H9 (cell line): ENCODE measurements around the gene CUEDC1. TPM values are rescaled to one million over a fixed set of nuclear protein-coding genes. Genes with fewer than 3 reads are reported as not detected.

ENCODE experiments used
- DNase-seq: peaks from one replicate; pipeline ENCODE4 v3.0.0-alpha.2; 2017
- H2AFZ ChIP-seq: one replicate; pipeline ENCODE4 v1.6.1; 2013; ENCODE audit warnings: mild to moderate bottlenecking, low read length, control low read depth, moderate library complexity
- H2AK5ac ChIP-seq: 2 replicates; pipeline ENCODE4 v1.6.1; 2013; ENCODE audit warnings: low read length, control low read depth, mixed read lengths; ENCODE audit not compliant: insufficient read length
- H2BK120ac ChIP-seq: one replicate; pipeline ENCODE4 v1.6.1; 2013; ENCODE audit warnings: low read depth, mild to moderate bottlenecking, low read length, control low read depth, inconsistent platforms; ENCODE audit not compliant: poor library complexity, severe bottlenecking
- H2BK12ac ChIP-seq: 2 replicates; pipeline ENCODE4 v1.6.1; 2013; ENCODE audit warnings: low read length, control low read depth, mixed read lengths, low read depth; ENCODE audit not compliant: insufficient read length
- H2BK15ac ChIP-seq: 2 replicates; pipeline ENCODE4 v1.6.1; 2013; ENCODE audit warnings: low read depth, low read length, control low read depth
- H2BK20ac ChIP-seq: one replicate; pipeline ENCODE4 v1.6.1; 2013; ENCODE audit warnings: low read depth, mild to moderate bottlenecking, low read length, control low read depth, inconsistent platforms; ENCODE audit not compliant: poor library complexity, severe bottlenecking
- H2BK5ac ChIP-seq: 2 replicates; pipeline ENCODE4 v1.6.1; 2013; ENCODE audit warnings: low read length, control low read depth, mixed read lengths; ENCODE audit not compliant: insufficient read length
- H3K14ac ChIP-seq: 2 replicates; pipeline ENCODE4 v1.6.1; 2013; ENCODE audit warnings: low read length, control low read depth; ENCODE audit not compliant: insufficient read depth
- H3K18ac ChIP-seq: 2 replicates; pipeline ENCODE4 v1.6.1; 2013; ENCODE audit warnings: low read depth, mild to moderate bottlenecking, mixed read lengths, low read length, control low read depth; ENCODE audit not compliant: insufficient read length
- H3K23ac ChIP-seq: 2 replicates; pipeline ENCODE4 v1.6.1; 2013; ENCODE audit warnings: low read length, control low read depth, mixed read lengths, low read depth; ENCODE audit not compliant: insufficient read length
- H3K23me2 ChIP-seq: 2 replicates; pipeline ENCODE4 v1.6.1; 2013; ENCODE audit warnings: low read depth, mild to moderate bottlenecking, mixed read lengths, low read length, control low read depth; ENCODE audit not compliant: insufficient read length, poor library complexity, severe bottlenecking
- H3K27ac ChIP-seq: 2 replicates; pipeline ENCODE4 v1.5.1; 2013; ENCODE audit warnings: low read length, control low read depth, mixed read lengths, low read depth; ENCODE audit not compliant: insufficient read length
- H3K27me3 ChIP-seq: 2 replicates; pipeline ENCODE4 v1.6.1; 2013; ENCODE audit warnings: low read length, control low read depth, inconsistent platforms; ENCODE audit not compliant: insufficient read depth
- H3K4ac ChIP-seq: 2 replicates; pipeline ENCODE4 v1.6.1; 2013; ENCODE audit warnings: low read depth, mild to moderate bottlenecking, control low read depth, inconsistent platforms, low read length, moderate library complexity
- H3K4me1 ChIP-seq: 2 replicates; pipeline ENCODE4 v1.6.1; 2013; ENCODE audit warnings: low read length, control low read depth, inconsistent platforms; ENCODE audit not compliant: insufficient read depth
- H3K4me2 ChIP-seq: 2 replicates; pipeline ENCODE4 v1.6.1; 2013; ENCODE audit warnings: low read length, control low read depth, mixed read lengths; ENCODE audit not compliant: insufficient read length, insufficient read depth
- H3K56ac ChIP-seq: 2 replicates; pipeline ENCODE4 v1.6.1; 2013; ENCODE audit warnings: low read depth, mild to moderate bottlenecking, mixed read lengths, low read length, control low read depth; ENCODE audit not compliant: insufficient read length
- H3K79me1 ChIP-seq: 2 replicates; pipeline ENCODE4 v1.6.1; 2013; ENCODE audit warnings: low read depth, mild to moderate bottlenecking, moderate library complexity, low read length, control low read depth, inconsistent platforms; ENCODE audit not compliant: insufficient read depth, poor library complexity, severe bottlenecking
- H3K79me2 ChIP-seq: 2 replicates; pipeline ENCODE4 v1.6.1; 2013; ENCODE audit warnings: low read length, control low read depth, inconsistent platforms; ENCODE audit not compliant: insufficient read depth
- H3K9ac ChIP-seq: 2 replicates; pipeline ENCODE4 v1.6.1; 2013; ENCODE audit warnings: low read length, control low read depth, mixed read lengths; ENCODE audit not compliant: insufficient read length; ENCODE audit errors: extremely low read depth
- H3K9me3 ChIP-seq: one replicate; pipeline ENCODE4 v1.6.1; 2013; ENCODE audit warnings: low read depth, low read length, inconsistent platforms; ENCODE audit not compliant: control insufficient read depth
- H3T11ph ChIP-seq: one replicate; pipeline ENCODE4 v1.6.1; 2013; ENCODE audit warnings: mild to moderate bottlenecking, low read length, control low read depth, inconsistent platforms
- H4K20me1 ChIP-seq: one replicate; pipeline ENCODE4 v1.6.1; 2013; ENCODE audit not compliant: control insufficient read depth, insufficient read length, insufficient read depth
- H4K5ac ChIP-seq: 2 replicates; pipeline ENCODE4 v1.6.1; 2013; ENCODE audit warnings: low read depth, mild to moderate bottlenecking, mixed read lengths, low read length, control low read depth; ENCODE audit not compliant: insufficient read length
- H4K8ac ChIP-seq: replicated peaks from 2 replicates; pipeline ENCODE4 v1.6.1; 2013; ENCODE audit warnings: low read length, control low read depth, mixed read lengths, low read depth; ENCODE audit not compliant: insufficient read length
- H4K91ac ChIP-seq: 2 replicates; pipeline ENCODE4 v1.6.1; 2013; ENCODE audit warnings: low read depth, mild to moderate bottlenecking, moderate library complexity, mixed read lengths, low read length, control low read depth; ENCODE audit not compliant: insufficient read length
- H3K27ac Mint-ChIP-seq, 3 experiments: 2 replicates in 2 of 3; 3 replicates in 1 of 3; pipeline ENCODE4 v1.8.0; 2020 to 2021; ENCODE audit warnings: mixed read lengths in 3 of 3, mild to moderate bottlenecking in 1 of 3, moderate library complexity in 1 of 3
- H3K27me3 Mint-ChIP-seq: 2 replicates; pipeline ENCODE4 v1.8.0; 2021; ENCODE audit warnings: low read depth, mild to moderate bottlenecking, moderate library complexity, mixed read lengths
- H3K36me3 Mint-ChIP-seq, 3 experiments: 2 replicates in 2 of 3; 3 replicates in 1 of 3; pipeline ENCODE4 v1.8.0; 2020 to 2021; ENCODE audit warnings: low read depth in 3 of 3, mixed read lengths in 3 of 3; ENCODE audit not compliant: insufficient read depth in 1 of 3
- H3K4me1 Mint-ChIP-seq, 2 experiments: 2 replicates each; pipeline ENCODE4 v1.8.0; 2020; ENCODE audit warnings: mixed read lengths in 2 of 2
- H3K4me3 Mint-ChIP-seq, 2 experiments: 2 replicates in 1 of 2; 3 replicates in 1 of 2; pipeline ENCODE4 v1.8.0; 2020 to 2021; ENCODE audit warnings: mild to moderate bottlenecking in 2 of 2, mixed read lengths in 2 of 2, moderate library complexity in 1 of 2
- H3K9me3 Mint-ChIP-seq, 2 experiments: 2 replicates in 1 of 2; 3 replicates in 1 of 2; pipeline ENCODE4 v1.8.0; 2020; ENCODE audit warnings: mild to moderate bottlenecking in 2 of 2, mixed read lengths in 2 of 2, moderate library complexity in 1 of 2
- WGBS: extraction: QIAGEN DNeasy Blood & Tissue Kit; methylation state at CpG from one replicate; pipeline ENCODE4 v1.1.7; 2013; ENCODE audit warnings: missing lambda C conversion rate, low lambda C conversion rate, mixed read lengths; ENCODE audit not compliant: insufficient read length; ENCODE audit errors: extremely low coverage; 5-methylcytosine and 5-hydroxymethylcytosine counted together
- total RNA-seq: library from RNA; stranded (reverse); gene quantifications from 2 replicates; pipeline ENCODE4 v1.2.1, GENCODE V29; 2021
- TF ChIP-seq, protein P1 (sequence below): fragments of 200-600 bp; sonication (generic); conservative IDR thresholded peaks from 3 replicates; pipeline ENCODE4 v1.8.0; 2021; ENCODE audit warnings: antibody characterized with exemption, mild to moderate bottlenecking

CUEDC1 gene
- total RNA-seq, 1 experiment from 2014 or later, result 7.3 TPM

DNA sequence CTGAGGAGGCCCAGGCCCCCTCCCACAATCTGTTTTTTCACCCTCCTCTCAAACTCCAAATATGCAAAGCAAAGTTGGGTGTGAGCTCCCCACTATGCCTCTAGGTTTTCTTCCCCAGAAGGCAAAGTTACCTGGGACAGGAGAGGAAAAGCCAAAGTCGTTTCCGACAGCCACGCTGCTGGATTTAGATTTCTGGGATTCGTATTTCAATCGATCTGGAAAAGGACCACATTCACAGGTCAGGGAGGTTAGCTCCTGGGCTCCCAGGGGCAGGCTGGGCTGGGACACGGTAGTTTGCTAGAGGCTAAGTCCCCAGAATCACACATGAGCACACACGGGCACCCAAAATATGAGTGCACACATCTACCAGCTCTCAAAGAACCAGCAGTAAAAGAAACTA, 84.1 kb downstream of the CUEDC1 start:
- Histone ChIP-seq H2AK5ac (no peak overlapping the region), H3K4me2 (no peak overlapping the region), H2BK12ac (no peak overlapping the region), H3K9ac (no peak overlapping the region), H3K79me2 (no peaks in the 10 kb centered on the region), H3K27ac (no peak overlapping the region), H3K56ac (no peak overlapping the region), H2BK15ac (no peak overlapping the region), H3K4me1 (peaks cover 18% of the 10 kb centered on the region; the same call in 1 of the 2 replicates), H3T11ph (no peak overlapping the region), H2BK20ac (no peak overlapping the region), H3K23ac (no peak overlapping the region), H3K79me1 (no peaks in the 10 kb centered on the region), H2BK120ac (no peak overlapping the region), H4K5ac (no peak overlapping the region), H3K27me3 (no peaks in the 10 kb centered on the region; the same call in 1 of the 2 replicates), H2AFZ (no peak overlapping the region), H3K4ac (no peak overlapping the region), H3K23me2 (peaks cover under 1% of the 10 kb centered on the region), H4K91ac (no peak overlapping the region), H3K9me3 (no peaks in the 10 kb centered on the region), H2BK5ac (no peak overlapping the region), H3K14ac (no peak overlapping the region), H3K18ac (no peak overlapping the region), H4K20me1 (peaks cover under 1% of the 10 kb centered on the region), H4K8ac (no peak overlapping the region)
- Mint-ChIP-seq H3K4me3 (no peak overlapping the region; a peak in 1 of 5 replicates), H3K4me1 (peaks cover 54 to 56% of the 10 kb centered on the region in 2 experiments), H3K27me3 (peaks cover 42% of the 10 kb centered on the region), H3K9me3 (no peaks in the 10 kb centered on the region), H3K36me3 (peaks cover 4 to 13% (median 9%) of the 10 kb centered on the region in 3 experiments; a peak in 3 of 7 replicates), H3K27ac (no peak overlapping the region; a peak in 1 of 7 replicates)
- DNase-seq, result no peak
- TF ChIP-seq, protein P1, sequence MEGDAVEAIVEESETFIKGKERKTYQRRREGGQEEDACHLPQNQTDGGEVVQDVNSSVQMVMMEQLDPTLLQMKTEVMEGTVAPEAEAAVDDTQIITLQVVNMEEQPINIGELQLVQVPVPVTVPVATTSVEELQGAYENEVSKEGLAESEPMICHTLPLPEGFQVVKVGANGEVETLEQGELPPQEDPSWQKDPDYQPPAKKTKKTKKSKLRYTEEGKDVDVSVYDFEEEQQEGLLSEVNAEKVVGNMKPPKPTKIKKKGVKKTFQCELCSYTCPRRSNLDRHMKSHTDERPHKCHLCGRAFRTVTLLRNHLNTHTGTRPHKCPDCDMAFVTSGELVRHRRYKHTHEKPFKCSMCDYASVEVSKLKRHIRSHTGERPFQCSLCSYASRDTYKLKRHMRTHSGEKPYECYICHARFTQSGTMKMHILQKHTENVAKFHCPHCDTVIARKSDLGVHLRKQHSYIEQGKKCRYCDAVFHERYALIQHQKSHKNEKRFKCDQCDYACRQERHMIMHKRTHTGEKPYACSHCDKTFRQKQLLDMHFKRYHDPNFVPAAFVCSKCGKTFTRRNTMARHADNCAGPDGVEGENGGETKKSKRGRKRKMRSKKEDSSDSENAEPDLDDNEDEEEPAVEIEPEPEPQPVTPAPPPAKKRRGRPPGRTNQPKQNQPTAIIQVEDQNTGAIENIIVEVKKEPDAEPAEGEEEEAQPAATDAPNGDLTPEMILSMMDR, result no peak
- WGBS, result no CpG with 5 or more reads among the region's 7 CpGs
